Lower lobe of right lung (tissue), 2 donors: ENCODE results near the gene SHLD2. TPM values are rescaled to one million over a fixed set of nuclear protein-coding genes. Genes with fewer than 3 reads are reported as not detected.
A peak's percentile ranks its signal among the peaks of the same experiment; 100 is the strongest.
"Not testable (repeated sequence)": the region's sequence is repeated elsewhere in the genome, so short reads cannot be mapped to it uniquely, and the experiment has no call there.

Source experiments
- ATAC-seq, 2 donors: fragments of 200-7000 bp; cut with Tn5 transposase; one replicate each; pipeline ENCODE4 v1.9.1; 2020 to 2022; ENCODE audit warnings: mild to moderate bottlenecking in 2 of 2, moderate library complexity in 2 of 2
- DNase-seq: peaks from one replicate; pipeline ENCODE4 v3.0.0-alpha.2; 2020
- H3K27ac ChIP-seq: fragments of 200-600 bp; one replicate; pipeline ENCODE4 v1.8.0; 2022
- H3K27me3 ChIP-seq: fragments of 200-600 bp; one replicate; pipeline ENCODE4 v1.8.0; 2022; ENCODE audit warnings: low read depth
- H3K36me3 ChIP-seq: fragments of 200-600 bp; one replicate; pipeline ENCODE4 v1.8.0; 2022; ENCODE audit warnings: mild to moderate bottlenecking
- H3K4me1 ChIP-seq: fragments of 200-600 bp; one replicate; pipeline ENCODE4 v1.8.0; 2022
- H3K4me3 ChIP-seq: fragments of 200-600 bp; one replicate; pipeline ENCODE4 v1.8.0; 2022; ENCODE audit warnings: mild to moderate bottlenecking
- H3K9me3 ChIP-seq: fragments of 200-600 bp; one replicate; pipeline ENCODE4 v1.8.0; 2022
- CTCF ChIP-seq: fragments of 200-600 bp; IDR thresholded peaks from one replicate; pipeline ENCODE4 v1.8.0; 2022; ENCODE audit warnings: antibody characterized with exemption, mild to moderate bottlenecking
- intact Hi-C: fragments of 100-400 bp; cut with DNase I; formaldehyde crosslinking; loops from one replicate; pipeline ENCODE4 v1.11.0; 2022
- total RNA-seq: library from RNA; stranded (reverse); fragmentation: NEBNext Ultra II Directional; extraction: Animal tissue kit (Norgen Biotek cat#: 25700); gene quantifications from one replicate; pipeline ENCODE4 v1.2.1, GENCODE V29; 2021
- donor health status: DM: no; HTN: yes; CAD: no; lungs with severe emphysema.

The SHLD2 gene
- total RNA-seq, 1 donor from 2014 or later: 23.2 TPM

GRCh38 chr10:87092861-87093631, 2.0 kb upstream of the SHLD2 start:
- no peak for TF ChIP-seq CTCF
- ATAC-seq (no peak), DNase-seq (no peak)
- H3K27ac ChIP-seq: peak overlapping the region; percentile 96
- H3K4me1 ChIP-seq: peaks cover 49% of the 10 kb centered on the region
- no peaks in the 10 kb centered on the region for H3K27me3 ChIP-seq
- no peaks in the 10 kb centered on the region for H3K36me3 ChIP-seq
- peak overlapping the region; percentile 78 for H3K4me3 ChIP-seq
- H3K9me3 ChIP-seq: no peaks in the 10 kb centered on the region
- intact Hi-C loops: no loop called here

GRCh38 chr10:87093632-87094372, 1.2 kb upstream of the SHLD2 start:
- intact Hi-C loops: no loop called here
- TF ChIP-seq CTCF: no peak
- peaks cover 2% of the 10 kb centered on the region for H3K36me3 ChIP-seq
- H3K4me3 ChIP-seq: peak overlapping the region; percentile 78
- H3K27ac ChIP-seq: peak overlapping the region; percentile 96
- ATAC-seq: peak; percentile 28 to 42
- H3K4me1 ChIP-seq: peaks cover 42% of the 10 kb centered on the region
- DNase-seq: peak; percentile 80
- no peaks in the 10 kb centered on the region for H3K9me3 ChIP-seq
- no peaks in the 10 kb centered on the region for H3K27me3 ChIP-seq

GRCh38 chr10:87095236-87095945, 385 bp downstream of the SHLD2 start:
- peak; percentile 91 to 92 for ATAC-seq
- H3K9me3 ChIP-seq: no peaks in the 10 kb centered on the region
- H3K27me3 ChIP-seq: no peaks in the 10 kb centered on the region
- H3K4me1 ChIP-seq: peaks cover 31% of the 10 kb centered on the region
- intact Hi-C loops: no loop called here
- H3K36me3 ChIP-seq: peaks cover 4% of the 10 kb centered on the region
- peak overlapping the region; percentile 75 for H3K4me3 ChIP-seq
- H3K27ac ChIP-seq: peak overlapping the region; percentile 97
- TF ChIP-seq CTCF: no peak
- peak; percentile 92 for DNase-seq

- Histone ChIP-seq H3K4me3 (no peak overlapping the region), H3K27me3 (no peaks in the 10 kb centered on the region), H3K4me1 (no peaks in the 10 kb centered on the region), H3K36me3 (peaks cover 35% of the 10 kb centered on the region), H3K27ac (no peak overlapping the region), H3K9me3 (no peaks in the 10 kb centered on the region)
- no peak for TF ChIP-seq CTCF
- no peak for DNase-seq
- no peak for ATAC-seq
- intact Hi-C loops: no loop called here
These were observed 7.0 kb downstream of the SHLD2 start for GRCh38 chr10:87101996-87102395.

GRCh38 chr10:87104727-87105126, 9.7 kb downstream of the SHLD2 start:
- H3K9me3 ChIP-seq, H3K4me1 ChIP-seq, intact Hi-C loops, H3K27ac ChIP-seq, H3K27me3 ChIP-seq, DNase-seq, H3K4me3 ChIP-seq, ATAC-seq: not testable (repeated sequence)
- peaks cover 53% of the 10 kb centered on the region for H3K36me3 ChIP-seq
